Measurements from ENCODE around the gene ZBTB44.

- no peak for TF ChIP-seq CTCF (conservative IDR thresholded peaks at IDR 0.05 in 1 of 2, IDR thresholded peaks at IDR 0.05 in 1 of 2; ENCODE audit: low read depth in 1 of 2, low read length in 2 of 2)
- TF ChIP-seq EZH2 (IDR thresholded peaks at IDR 0.05; ENCODE audit: low read length, missing control alignments), result no peak
Measured at GRCh38 chr11:130178441-130179339, 136.0 kb downstream of the ZBTB44 start.

Measured in fibroblast of lung (primary cell).